Neuronal stem cell (in vitro differentiated cells): ENCODE data around the gene SSRP1.

ENCODE experiments used
- DNase-seq: peaks from one replicate; pipeline ENCODE4 v3.0.0-alpha.2; 2013; ENCODE audit warnings: low spot score
- H2AFZ ChIP-seq: one replicate; pipeline ENCODE4 v1.6.1; 2013; ENCODE audit warnings: mild to moderate bottlenecking, low read length, inconsistent platforms
- H2AK5ac ChIP-seq: 2 replicates; pipeline ENCODE4 v1.6.1; 2013; ENCODE audit warnings: low read depth, mild to moderate bottlenecking, inconsistent platforms, low read length, moderate library complexity, mixed read lengths
- H2BK120ac ChIP-seq: 2 replicates; pipeline ENCODE4 v1.6.1; 2013; ENCODE audit warnings: low read depth, mild to moderate bottlenecking, inconsistent platforms, low read length, moderate library complexity, mixed read lengths
- H2BK12ac ChIP-seq: one replicate; pipeline ENCODE4 v1.6.1; 2013; ENCODE audit warnings: low read length, inconsistent platforms
- H2BK15ac ChIP-seq: 2 replicates; pipeline ENCODE4 v1.6.1; 2013; ENCODE audit warnings: mild to moderate bottlenecking, low read length, inconsistent platforms, mixed read lengths
- H2BK5ac ChIP-seq: one replicate; pipeline ENCODE4 v1.6.1; 2013; ENCODE audit warnings: inconsistent platforms, mild to moderate bottlenecking, low read length, moderate library complexity
- H3K14ac ChIP-seq: one replicate; pipeline ENCODE4 v1.6.1; 2013; ENCODE audit warnings: low read length, inconsistent platforms
- H3K18ac ChIP-seq: 2 replicates; pipeline ENCODE4 v1.6.1; 2013; ENCODE audit warnings: low read length, inconsistent platforms
- H3K23ac ChIP-seq: 2 replicates; pipeline ENCODE4 v1.6.1; 2013; ENCODE audit warnings: low read depth, mild to moderate bottlenecking, mixed read lengths, low read length, inconsistent platforms; ENCODE audit not compliant: poor library complexity
- H3K27ac ChIP-seq: replicated peaks from 3 replicates; pipeline ENCODE4 v1.5.1; 2013; ENCODE audit warnings: low read length, inconsistent platforms
- H3K27me3 ChIP-seq, 3 experiments: 2 replicates each; pipeline ENCODE4 v1.6.1; 2013; ENCODE audit warnings: low read length in 3 of 3, mild to moderate bottlenecking in 2 of 3, inconsistent platforms in 1 of 3, low read depth in 1 of 3, mixed read lengths in 1 of 3, moderate library complexity in 1 of 3; ENCODE audit not compliant: control insufficient read depth in 3 of 3, insufficient read depth in 3 of 3
- H3K36me3 ChIP-seq, 2 donors: replicated peaks in 1 of 2; 2 replicates each; pipeline ENCODE4 v1.6.1; 2013; ENCODE audit warnings: low read length in 2 of 2; ENCODE audit not compliant: control insufficient read depth in 2 of 2, insufficient read depth in 2 of 2
- H3K4ac ChIP-seq: 2 replicates; pipeline ENCODE4 v1.6.1; 2013; ENCODE audit warnings: inconsistent platforms, mild to moderate bottlenecking, low read length, moderate library complexity
- H3K4me1 ChIP-seq, 2 donors: 1 replicate in 1 of 2; 2 replicates in 1 of 2; pipeline ENCODE4 v1.6.1; 2013; ENCODE audit warnings: low read length in 2 of 2, low read depth in 1 of 2; ENCODE audit not compliant: control insufficient read depth in 2 of 2, insufficient read depth in 1 of 2
- H3K4me2 ChIP-seq: one replicate; pipeline ENCODE4 v1.6.1; 2013; ENCODE audit warnings: mild to moderate bottlenecking, low read length, inconsistent platforms; ENCODE audit not compliant: insufficient read depth, poor library complexity, severe bottlenecking
- H3K4me3 ChIP-seq, 2 donors: 2 replicates each; pipeline ENCODE4 v1.5.1; 2013; ENCODE audit warnings: low read length in 2 of 2, mild to moderate bottlenecking in 2 of 2, inconsistent platforms in 1 of 2, moderate library complexity in 1 of 2
- H3K79me1 ChIP-seq: one replicate; pipeline ENCODE4 v1.6.1; 2013; ENCODE audit warnings: low read depth, mild to moderate bottlenecking, inconsistent platforms, low read length, moderate library complexity
- H3K9ac ChIP-seq: one replicate; pipeline ENCODE4 v1.6.1; 2013; ENCODE audit warnings: mild to moderate bottlenecking, low read depth, low read length, inconsistent platforms; ENCODE audit not compliant: poor library complexity
- H3K9me3 ChIP-seq, 2 donors: replicated peaks in 1 of 2; 2 replicates each; pipeline versions ENCODE3 to v1.6.1; 2013; ENCODE audit warnings: low read length in 2 of 2, mild to moderate bottlenecking in 2 of 2, inconsistent platforms in 1 of 2, low read depth in 1 of 2, mixed read lengths in 1 of 2, moderate library complexity in 1 of 2; ENCODE audit not compliant: control insufficient read depth in 2 of 2, insufficient read depth in 1 of 2
- H4K8ac ChIP-seq: one replicate; pipeline ENCODE4 v1.6.1; 2013; ENCODE audit warnings: low read depth, mild to moderate bottlenecking, inconsistent platforms, low read length, moderate library complexity
- H4K91ac ChIP-seq: one replicate; pipeline ENCODE4 v1.6.1; 2013; ENCODE audit warnings: low read length, low read depth, mild to moderate bottlenecking, inconsistent platforms; ENCODE audit not compliant: poor library complexity
- WGBS, 2 donors: extraction: QIAGEN DNeasy Blood & Tissue Kit; methylation state at CpG; one replicate each; pipeline ENCODE4 v1.1.7; 2013; ENCODE audit warnings: missing lambda C conversion rate in 2 of 2, mixed read lengths in 1 of 2; ENCODE audit not compliant: insufficient read length in 2 of 2, insufficient replicate concordance in 1 of 2; ENCODE audit errors: extremely low coverage in 2 of 2; 5-methylcytosine and 5-hydroxymethylcytosine counted together

Gene SSRP1

DNA sequence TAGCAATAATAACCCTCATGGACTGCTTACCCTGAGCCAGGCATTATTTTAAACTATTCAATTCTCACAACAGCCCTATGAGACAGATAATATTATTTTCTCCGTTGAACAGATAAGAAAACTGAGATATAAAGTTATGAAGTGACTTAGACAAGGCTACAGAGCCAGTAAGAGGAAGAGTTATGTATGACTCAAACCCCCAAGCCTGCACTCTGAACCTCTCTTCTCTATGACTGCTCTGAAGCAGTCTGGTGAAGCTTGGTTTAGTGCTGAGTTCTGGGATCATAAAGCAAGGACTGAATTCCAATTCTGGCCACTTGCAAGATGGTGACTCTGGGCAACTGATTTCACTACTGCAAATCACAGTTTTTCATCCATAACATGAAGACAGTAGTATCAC lies 45.4 kb downstream of the SSRP1 start:
- Histone ChIP-seq H3K18ac (no peak overlapping the region), H3K9me3 (no peaks in the 10 kb centered on the region), H4K8ac (no peak overlapping the region), H2BK120ac (no peak overlapping the region), H3K4me1 (peaks cover 8 to 15% of the 10 kb centered on the region in 2 donors), H2BK5ac (no peak overlapping the region), H4K91ac (no peak overlapping the region), H3K27me3 (no peaks in the 10 kb centered on the region), H3K23ac (no peak overlapping the region), H2BK15ac (no peak overlapping the region), H3K4me2 (no peak overlapping the region), H3K27ac (no peak overlapping the region), H3K36me3 (no peaks in the 10 kb centered on the region), H2AFZ (no peak overlapping the region), H3K79me1 (no peaks in the 10 kb centered on the region), H3K14ac (no peak overlapping the region), H2BK12ac (no peak overlapping the region), H3K9ac (no peak overlapping the region), H2AK5ac (no peak overlapping the region), H3K4ac (no peak overlapping the region), H3K4me3 (no peak overlapping the region)
- WGBS, 2 donors: no CpG with 5 or more reads among the region's 1 CpG
- no peak for DNase-seq

DNA sequence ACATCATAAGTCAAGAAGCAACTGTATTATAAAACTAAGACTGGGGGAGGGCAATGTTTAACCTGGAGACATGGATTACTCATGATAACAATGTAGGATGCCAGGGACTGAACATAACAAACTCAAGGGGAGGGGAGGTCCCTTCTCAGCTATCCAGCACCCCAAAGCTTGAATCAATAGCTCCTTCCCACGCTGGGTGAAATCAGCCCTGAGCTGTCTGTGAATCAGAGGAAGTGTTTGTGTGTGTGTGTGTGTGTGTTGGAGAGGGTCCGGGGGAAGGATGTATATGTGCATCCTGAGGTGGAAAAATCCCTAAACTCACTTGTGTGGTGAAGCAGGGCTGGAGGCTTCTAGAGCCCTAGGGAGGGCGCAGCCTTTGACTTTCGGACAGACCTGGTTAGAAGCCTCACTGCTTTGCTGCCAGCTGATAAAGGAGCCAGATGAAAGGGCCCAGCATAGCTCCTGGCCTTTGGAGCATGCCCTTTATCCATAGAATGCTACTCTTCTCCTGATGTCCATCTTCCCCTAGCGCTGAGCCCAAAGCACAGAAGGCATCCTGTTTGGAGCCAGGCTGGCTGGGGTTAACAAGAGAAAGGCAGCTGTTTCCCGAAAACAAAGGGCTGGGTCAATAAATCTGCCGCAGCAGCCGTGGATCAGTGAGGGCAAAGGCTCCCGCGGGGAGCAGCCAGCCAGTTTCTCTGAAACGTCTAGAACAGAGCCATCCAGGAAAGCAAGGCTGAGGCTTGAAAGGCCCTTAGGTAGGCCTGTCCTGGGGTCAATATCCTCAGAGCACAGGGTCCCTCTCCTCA lies 46.7 kb downstream of the SSRP1 start:
- Histone ChIP-seq H3K4ac (no peak overlapping the region), H3K4me1 (peaks cover 8 to 16% of the 10 kb centered on the region in 2 donors), H3K27ac (peak overlapping the region; percentile 56), H3K36me3 (no peaks in the 10 kb centered on the region), H3K4me3 (no peak overlapping the region), H3K9me3 (no peaks in the 10 kb centered on the region), H4K8ac (no peak overlapping the region), H3K9ac (no peak overlapping the region), H3K18ac (peak overlapping the region; percentile 16), H2BK15ac (no peak overlapping the region), H2BK5ac (no peak overlapping the region), H4K91ac (no peak overlapping the region), H3K14ac (no peak overlapping the region), H3K79me1 (no peaks in the 10 kb centered on the region), H2BK12ac (no peak overlapping the region), H3K23ac (no peak overlapping the region), H2BK120ac (no peak overlapping the region), H3K27me3 (peaks cover 0 to 2% (median 0%) of the 10 kb centered on the region in 3 experiments), H3K4me2 (no peak overlapping the region), H2AK5ac (no peak overlapping the region), H2AFZ (peak overlapping the region; percentile 82)
- DNase-seq: no peak
- no CpG with 5 or more reads among the region's 11 CpGs for WGBS, 2 donors

DNA sequence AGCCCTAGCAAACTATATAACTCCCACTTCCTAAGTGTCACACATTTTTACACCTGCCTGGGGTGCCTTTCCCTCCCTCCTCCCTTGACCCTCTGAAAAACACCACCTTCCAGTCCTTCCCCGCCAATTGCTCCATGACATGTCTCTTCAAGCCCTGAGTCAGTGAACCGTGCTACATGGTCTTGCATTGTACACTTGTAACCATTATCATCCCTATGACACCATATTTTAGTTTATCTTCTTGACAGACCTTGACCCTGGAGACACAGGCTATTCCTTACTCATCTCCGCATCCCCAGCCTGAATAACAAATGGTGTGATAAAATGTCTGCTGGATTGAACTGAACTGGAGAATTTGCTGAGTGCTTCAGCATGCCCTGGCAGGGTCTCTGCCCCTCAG lies 47.8 kb downstream of the SSRP1 start:
- Histone ChIP-seq H4K91ac (no peak overlapping the region), H3K79me1 (no peaks in the 10 kb centered on the region), H3K4me1 (peaks cover 11 to 19% of the 10 kb centered on the region in 2 donors), H3K23ac (no peak overlapping the region), H3K4ac (no peak overlapping the region), H3K27me3 (peaks cover 0 to 4% (median 0%) of the 10 kb centered on the region in 3 experiments), H3K4me3 (no peak overlapping the region), H2BK15ac (no peak overlapping the region), H2AK5ac (no peak overlapping the region), H3K18ac (no peak overlapping the region), H3K36me3 (no peaks in the 10 kb centered on the region), H3K9ac (no peak overlapping the region), H3K14ac (no peak overlapping the region), H3K27ac (no peak overlapping the region), H2AFZ (no peak overlapping the region), H2BK12ac (no peak overlapping the region), H2BK120ac (no peak overlapping the region), H2BK5ac (no peak overlapping the region), H3K4me2 (no peak overlapping the region), H4K8ac (no peak overlapping the region), H3K9me3 (no peaks in the 10 kb centered on the region)
- no CpG with 5 or more reads among the region's 3 CpGs for WGBS, 2 donors
- DNase-seq: no peak

DNA sequence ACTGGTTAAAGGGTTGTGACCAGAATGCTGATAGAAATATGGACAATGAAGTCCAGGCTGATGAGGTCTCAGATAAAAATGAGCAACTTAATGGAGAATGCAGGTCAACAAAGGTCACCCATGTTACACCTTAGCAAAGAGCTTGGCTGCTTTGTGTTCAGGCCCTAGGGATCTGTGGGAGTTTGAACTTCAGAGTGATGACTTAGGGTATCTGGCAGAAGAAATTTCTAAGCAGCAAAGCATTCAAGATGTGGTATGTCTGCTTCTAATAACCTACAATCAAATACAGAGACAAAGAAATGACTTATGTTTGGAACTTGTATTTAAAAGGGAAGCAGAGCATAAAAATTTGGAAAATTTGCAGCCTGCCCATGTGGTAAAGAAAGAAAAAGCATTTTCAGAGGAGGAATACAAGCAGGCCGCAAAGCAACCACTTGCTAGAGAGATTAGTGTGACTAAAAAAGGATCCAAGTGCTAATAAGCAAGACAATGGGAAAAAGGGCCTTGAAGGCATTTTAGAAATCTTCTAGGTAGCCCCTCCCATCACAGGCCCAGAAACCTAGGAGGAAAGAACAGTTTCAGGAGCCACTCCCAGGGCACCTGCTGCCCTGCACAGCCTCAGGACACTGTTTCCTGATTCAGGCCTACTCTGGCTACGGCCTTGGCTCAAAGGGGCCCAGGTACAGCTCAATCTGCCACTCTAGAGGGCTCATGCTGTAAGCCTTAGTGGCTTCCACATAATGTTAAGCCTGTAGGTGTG lies 52.3 kb downstream of the SSRP1 start:
- Histone ChIP-seq H2BK5ac (no peak overlapping the region), H4K91ac (no peak overlapping the region), H3K4ac (no peak overlapping the region), H3K4me1 (peaks cover 3 to 7% of the 10 kb centered on the region in 2 donors), H2AFZ (no peak overlapping the region), H3K27me3 (peaks cover 0 to 4% (median 0%) of the 10 kb centered on the region in 3 experiments), H3K27ac (no peak overlapping the region), H3K18ac (no peak overlapping the region), H2BK120ac (no peak overlapping the region), H2AK5ac (no peak overlapping the region), H3K14ac (no peak overlapping the region), H3K4me2 (no peak overlapping the region), H2BK12ac (no peak overlapping the region), H3K36me3 (no peaks in the 10 kb centered on the region), H3K23ac (no peak overlapping the region), H4K8ac (no peak overlapping the region), H3K9ac (no peak overlapping the region), H3K4me3 (no peak overlapping the region), H2BK15ac (no peak overlapping the region), H3K79me1 (no peaks in the 10 kb centered on the region), H3K9me3 (no peaks in the 10 kb centered on the region)
- no peak for DNase-seq
- WGBS, 2 donors: no CpG with 5 or more reads among the region's 2 CpGs
